Neural crest cell (in vitro differentiated cells): ENCODE results near the gene HPS5. TPM values are rescaled to one million over a fixed set of nuclear protein-coding genes. Genes with fewer than 3 reads are reported as not detected.
"Not testable (repeated sequence)": the region's sequence is repeated elsewhere in the genome, so short reads cannot be mapped to it uniquely, and the experiment has no call there.

ENCODE experiments used
- DNase-seq: peaks from one replicate; pipeline ENCODE4 v3.0.0; 2021; ENCODE audit warnings: low read depth, mixed read lengths, low spot score
- H3K27ac Mint-ChIP-seq: one replicate; pipeline ENCODE4 v1.8.0; 2021; ENCODE audit warnings: mild to moderate bottlenecking, mixed read lengths; ENCODE audit not compliant: unreplicated experiment
- H3K27me3 Mint-ChIP-seq: 2 replicates; pipeline ENCODE4 v1.8.0; 2021; ENCODE audit warnings: low read depth, mild to moderate bottlenecking, mixed read lengths
- H3K36me3 Mint-ChIP-seq: 2 replicates; pipeline ENCODE4 v1.8.0; 2021; ENCODE audit warnings: low read depth, mild to moderate bottlenecking, mixed read lengths
- H3K4me1 Mint-ChIP-seq: 2 replicates; pipeline ENCODE4 v1.8.0; 2021; ENCODE audit warnings: mixed read lengths
- H3K4me3 Mint-ChIP-seq: one replicate; pipeline ENCODE4 v1.8.0; 2021; ENCODE audit warnings: mild to moderate bottlenecking, mixed read lengths
- H3K9me3 Mint-ChIP-seq: 2 replicates; pipeline ENCODE4 v1.8.0; 2021; ENCODE audit warnings: mixed read lengths
- total RNA-seq: library from RNA; stranded (reverse); gene quantifications from 2 replicates; pipeline ENCODE4 v1.2.1, GENCODE V29; 2021
- TF ChIP-seq, protein P1 (sequence below): fragments of 200-600 bp; sonication (generic); conservative IDR thresholded peaks from 2 replicates; pipeline ENCODE4 v1.5.0; 2021; ENCODE audit warnings: antibody characterized with exemption, mild to moderate bottlenecking

The HPS5 gene
- total RNA-seq, 1 donor from 2014 or later = 24.2 TPM

DNA sequence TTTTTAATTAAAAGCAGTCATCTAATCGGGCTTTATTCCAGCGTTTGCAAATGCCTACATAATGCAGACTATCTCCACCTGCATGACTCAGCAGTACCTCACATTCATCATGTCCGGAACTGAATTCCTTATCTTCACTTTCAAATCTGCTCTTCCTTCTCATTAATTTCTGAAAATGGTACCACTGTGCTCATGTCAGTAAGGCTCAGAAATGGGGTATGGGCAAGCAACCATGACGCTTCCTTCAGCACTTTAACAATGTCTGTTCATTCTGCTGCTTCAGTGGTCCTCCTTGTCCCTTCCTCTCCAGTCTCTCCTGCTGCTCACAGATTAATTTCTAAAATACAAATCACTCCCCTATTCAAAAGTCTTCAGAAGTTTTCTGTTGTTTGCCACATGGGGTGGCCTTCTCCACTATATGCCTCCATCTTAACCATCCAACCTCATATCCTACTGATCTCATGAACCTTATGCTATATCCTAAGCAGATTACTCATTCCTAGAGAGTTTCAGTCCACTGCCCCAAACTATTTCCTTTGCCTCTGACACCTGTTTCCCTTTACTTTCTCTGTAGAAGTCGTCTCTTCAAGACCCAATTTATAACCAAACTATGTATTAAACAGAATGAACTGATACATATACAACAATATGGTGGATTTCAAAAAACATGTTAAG is 7.4 kb upstream of the HPS5 start:
- H3K27ac Mint-ChIP-seq = no peak overlapping the region
- peaks cover 8% of the 10 kb centered on the region for H3K36me3 Mint-ChIP-seq
- no peak for DNase-seq
- H3K27me3 Mint-ChIP-seq = no peaks in the 10 kb centered on the region
- peaks cover 13% of the 10 kb centered on the region for H3K4me1 Mint-ChIP-seq
- TF ChIP-seq, protein P1, sequence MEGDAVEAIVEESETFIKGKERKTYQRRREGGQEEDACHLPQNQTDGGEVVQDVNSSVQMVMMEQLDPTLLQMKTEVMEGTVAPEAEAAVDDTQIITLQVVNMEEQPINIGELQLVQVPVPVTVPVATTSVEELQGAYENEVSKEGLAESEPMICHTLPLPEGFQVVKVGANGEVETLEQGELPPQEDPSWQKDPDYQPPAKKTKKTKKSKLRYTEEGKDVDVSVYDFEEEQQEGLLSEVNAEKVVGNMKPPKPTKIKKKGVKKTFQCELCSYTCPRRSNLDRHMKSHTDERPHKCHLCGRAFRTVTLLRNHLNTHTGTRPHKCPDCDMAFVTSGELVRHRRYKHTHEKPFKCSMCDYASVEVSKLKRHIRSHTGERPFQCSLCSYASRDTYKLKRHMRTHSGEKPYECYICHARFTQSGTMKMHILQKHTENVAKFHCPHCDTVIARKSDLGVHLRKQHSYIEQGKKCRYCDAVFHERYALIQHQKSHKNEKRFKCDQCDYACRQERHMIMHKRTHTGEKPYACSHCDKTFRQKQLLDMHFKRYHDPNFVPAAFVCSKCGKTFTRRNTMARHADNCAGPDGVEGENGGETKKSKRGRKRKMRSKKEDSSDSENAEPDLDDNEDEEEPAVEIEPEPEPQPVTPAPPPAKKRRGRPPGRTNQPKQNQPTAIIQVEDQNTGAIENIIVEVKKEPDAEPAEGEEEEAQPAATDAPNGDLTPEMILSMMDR = no peak
- H3K9me3 Mint-ChIP-seq = no peaks in the 10 kb centered on the region
- no peak overlapping the region for H3K4me3 Mint-ChIP-seq

DNA sequence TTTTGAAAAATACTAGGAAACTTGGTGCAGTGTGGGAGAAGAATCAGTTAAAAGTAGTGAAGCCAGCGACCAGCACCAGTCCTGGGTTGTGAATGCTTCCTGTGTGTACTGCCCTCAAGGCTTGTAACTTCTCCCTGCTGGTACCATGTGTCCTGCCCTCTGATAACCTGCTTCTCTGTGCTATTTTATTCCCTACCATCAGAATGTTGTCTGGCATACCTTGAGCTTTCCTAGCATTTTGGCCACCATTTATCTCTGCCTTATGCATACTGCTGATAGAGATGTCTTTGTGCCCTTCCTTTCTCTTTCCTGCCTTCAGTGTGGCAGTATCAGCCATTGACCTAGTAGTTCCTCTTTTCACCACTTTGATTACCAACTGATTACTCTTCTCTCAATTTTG is 2.4 kb upstream of the HPS5 start:
- no peaks in the 10 kb centered on the region for H3K9me3 Mint-ChIP-seq
- peaks cover 59% of the 10 kb centered on the region for H3K4me1 Mint-ChIP-seq
- peak overlapping the region; percentile 100 for H3K4me3 Mint-ChIP-seq
- H3K36me3 Mint-ChIP-seq = no peaks in the 10 kb centered on the region
- TF ChIP-seq, protein P1 = no peak
- H3K27ac Mint-ChIP-seq = peak overlapping the region; percentile 53
- no peak for DNase-seq
- no peaks in the 10 kb centered on the region for H3K27me3 Mint-ChIP-seq

DNA sequence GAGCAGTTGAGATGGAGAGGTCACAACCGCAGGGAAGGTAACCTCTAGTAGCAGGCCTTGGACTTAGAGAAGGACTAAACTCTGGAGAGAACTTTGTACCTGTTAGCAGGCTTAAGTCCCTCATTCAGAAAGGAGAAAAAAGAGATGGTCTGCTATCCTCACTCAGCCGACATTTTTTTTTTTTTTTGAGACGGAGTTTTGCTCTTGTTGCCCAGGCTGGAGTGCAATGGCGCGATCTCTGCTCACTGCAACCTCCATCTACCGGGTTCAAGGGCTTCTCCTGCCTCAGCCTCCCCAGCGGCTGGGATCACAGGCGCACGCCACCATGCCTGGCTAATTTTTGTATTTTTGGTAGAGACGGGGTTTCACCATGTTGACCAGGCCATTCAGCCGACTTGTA is 1.9 kb upstream of the HPS5 start:
- Mint-ChIP-seq H3K4me1 (peaks cover 64% of the 10 kb centered on the region), H3K4me3 (peak overlapping the region; percentile 100)
- H3K36me3 Mint-ChIP-seq, H3K27ac Mint-ChIP-seq, H3K27me3 Mint-ChIP-seq, H3K9me3 Mint-ChIP-seq, DNase-seq: not testable (repeated sequence)

DNA sequence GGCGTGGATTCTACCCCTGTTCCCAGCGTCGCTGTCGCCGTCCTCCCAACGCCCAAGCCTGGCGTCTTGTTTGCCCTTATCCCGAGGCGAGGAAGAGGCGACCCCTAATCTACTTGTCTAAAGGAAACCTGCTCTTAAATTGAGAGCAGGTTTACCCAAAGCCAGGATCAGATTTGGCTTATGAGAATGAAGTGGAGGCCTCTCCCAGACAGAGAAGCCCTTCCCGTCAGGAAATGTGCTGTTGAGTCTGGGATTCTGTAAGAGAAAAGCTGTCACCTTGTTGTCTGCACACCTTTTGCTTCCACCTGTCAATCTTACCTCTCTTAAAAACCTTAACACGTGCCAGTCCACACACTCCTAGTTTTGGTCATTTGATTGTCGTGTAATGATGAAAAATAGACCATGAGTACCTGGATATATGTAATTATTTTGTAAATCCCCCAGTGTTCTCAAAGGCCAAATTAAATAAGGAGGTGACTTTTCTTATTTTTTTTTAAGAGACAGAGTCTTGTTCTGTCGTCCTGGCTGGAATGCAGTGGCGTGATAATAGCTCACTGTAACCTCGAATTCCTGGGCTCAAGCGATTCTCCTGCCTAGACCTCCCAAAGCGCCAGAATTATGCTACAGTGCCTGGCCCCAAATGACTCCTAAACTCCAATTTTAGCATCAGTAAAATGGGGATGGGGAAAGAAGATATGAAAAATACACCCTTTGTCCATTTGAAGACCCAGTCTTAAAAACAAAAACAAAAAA is 1.1 kb upstream of the HPS5 start:
- Mint-ChIP-seq H3K27ac (peak overlapping the region; percentile 100), H3K4me3 (peak overlapping the region; percentile 100), H3K36me3 (no peaks in the 10 kb centered on the region), H3K4me1 (peaks cover 69% of the 10 kb centered on the region), H3K27me3 (no peaks in the 10 kb centered on the region), H3K9me3 (no peaks in the 10 kb centered on the region)
- TF ChIP-seq, protein P1 = no peak
- no peak for DNase-seq

DNA sequence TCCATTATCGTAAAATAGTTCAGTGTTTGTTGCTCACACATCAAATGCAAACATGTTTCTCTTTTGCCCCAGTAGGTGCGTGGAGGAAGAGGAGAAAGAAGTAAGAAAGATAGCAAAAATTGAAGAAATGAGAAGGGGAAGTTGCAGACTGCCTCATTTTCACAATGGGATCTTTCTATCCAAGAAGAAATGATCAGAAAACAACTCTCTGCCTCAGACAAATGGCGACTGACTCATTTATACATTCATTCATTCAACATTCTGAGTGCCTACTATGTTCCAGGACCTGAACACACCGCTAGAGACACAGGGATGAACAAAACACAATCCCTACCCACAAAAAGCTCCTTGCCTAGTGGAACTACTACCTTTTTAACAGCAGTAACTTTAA is 367 bp downstream of the HPS5 start:
- H3K4me1 Mint-ChIP-seq = peaks cover 69% of the 10 kb centered on the region
- H3K27me3 Mint-ChIP-seq = no peaks in the 10 kb centered on the region
- TF ChIP-seq, protein P1 = peak; percentile 25
- peak overlapping the region; percentile 100 for H3K4me3 Mint-ChIP-seq
- no peaks in the 10 kb centered on the region for H3K9me3 Mint-ChIP-seq
- H3K27ac Mint-ChIP-seq = peak overlapping the region; percentile 100
- no peak for DNase-seq
- no peaks in the 10 kb centered on the region for H3K36me3 Mint-ChIP-seq

DNA sequence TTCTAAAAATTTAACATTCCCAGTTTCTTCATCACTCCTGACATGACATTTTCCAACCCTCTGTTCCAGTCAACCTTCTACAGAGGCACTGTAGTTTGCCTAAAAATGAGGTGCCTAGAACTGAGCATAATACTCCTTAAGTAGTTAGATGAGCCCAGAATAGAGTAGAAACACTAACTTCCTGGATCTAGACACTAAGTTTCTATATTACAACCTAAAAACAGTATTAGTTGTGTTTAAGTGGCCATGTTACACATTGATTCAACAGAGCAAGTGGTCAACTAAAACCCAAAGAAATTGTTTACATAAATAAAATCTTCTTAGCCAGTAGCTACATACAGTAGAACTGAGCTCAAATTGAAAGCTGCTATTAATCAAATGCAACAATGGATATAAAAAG is 1.3 kb downstream of the HPS5 start:
- H3K4me1 Mint-ChIP-seq = peaks cover 69% of the 10 kb centered on the region
- H3K9me3 Mint-ChIP-seq = no peaks in the 10 kb centered on the region
- H3K27me3 Mint-ChIP-seq = no peaks in the 10 kb centered on the region
- DNase-seq = no peak
- H3K36me3 Mint-ChIP-seq = no peaks in the 10 kb centered on the region
- H3K27ac Mint-ChIP-seq = no peak overlapping the region
- peak overlapping the region; percentile 71 for H3K4me3 Mint-ChIP-seq
- TF ChIP-seq, protein P1 = no peak
